SK-N-SH treated with all-trans-retinoic acid at 6 μM for 48 hours (cell line): ENCODE data around the gene RBM6.

Experiments used
- ATAC-seq: fragments of 200-7000 bp; cut with Tn5 transposase; 3 replicates; pipeline ENCODE4 v1.9.1; 2020; ENCODE audit warnings: mild to moderate bottlenecking, moderate library complexity
- ARNTL ChIP-seq: fragments of 450-650 bp; formaldehyde crosslinking; IDR thresholded peaks from 2 replicates; pipeline ENCODE4 v1.5.0; 2020; ENCODE audit warnings: low read depth, mild to moderate bottlenecking, moderate library complexity, borderline replicate concordance
- BACH2 ChIP-seq: fragments of 250-450 bp; sonication (Bioruptor Pico); IDR thresholded peaks from 2 replicates; pipeline ENCODE4 v1.9.0; 2021; ENCODE audit warnings: mild to moderate bottlenecking, borderline replicate concordance
- CREB5 ChIP-seq: fragments of 250-450 bp; sonication (Bioruptor Pico); IDR thresholded peaks from 2 replicates; pipeline ENCODE4 v1.5.1; 2020; ENCODE audit warnings: low read depth, mild to moderate bottlenecking, moderate library complexity
- ESRRG ChIP-seq: fragments of 250-450 bp; sonication (Bioruptor Pico); IDR thresholded peaks from 2 replicates; pipeline ENCODE4 v1.6.1; 2021; ENCODE audit warnings: mild to moderate bottlenecking
- GLIS3 ChIP-seq: fragments of 250-450 bp; sonication (Bioruptor Pico); IDR thresholded peaks from 2 replicates; pipeline ENCODE4 v1.5.0; 2020; ENCODE audit warnings: mild to moderate bottlenecking, moderate library complexity
- ISL1 ChIP-seq: fragments of 250-450 bp; sonication (Bioruptor Pico); IDR thresholded peaks from 2 replicates; pipeline ENCODE4 v2.1.2; 2022; ENCODE audit warnings: mild to moderate bottlenecking, moderate library complexity
- POU6F1 ChIP-seq: fragments of 250-450 bp; sonication (Bioruptor Pico); IDR thresholded peaks from 2 replicates; pipeline ENCODE4 v1.8.0; 2021; ENCODE audit warnings: low read depth, mild to moderate bottlenecking, moderate library complexity, borderline replicate concordance
- PPARA ChIP-seq: fragments of 250-450 bp; sonication (Bioruptor Pico); IDR thresholded peaks from 2 replicates; pipeline ENCODE4 v1.5.0; 2020; ENCODE audit warnings: mild to moderate bottlenecking, borderline replicate concordance
- RARB ChIP-seq: fragments of 250-450 bp; sonication (Bioruptor Pico); IDR thresholded peaks from 2 replicates; pipeline ENCODE4 v1.8.0; 2021; ENCODE audit warnings: mild to moderate bottlenecking, moderate library complexity
- SNAI2 ChIP-seq: fragments of 250-450 bp; sonication (Bioruptor Pico); IDR thresholded peaks from 2 replicates; pipeline ENCODE4 v1.5.0; 2020; ENCODE audit warnings: mild to moderate bottlenecking, moderate library complexity
- TOX ChIP-seq: fragments of 250-450 bp; sonication (Bioruptor Pico); IDR thresholded peaks from 2 replicates; pipeline ENCODE4 v1.8.0; 2021; ENCODE audit warnings: mild to moderate bottlenecking, moderate library complexity, borderline replicate concordance
- ZC3H10 ChIP-seq: fragments of 250-450 bp; sonication (Bioruptor Pico); IDR thresholded peaks from 2 replicates; pipeline ENCODE4 v1.5.1; 2021; ENCODE audit warnings: mild to moderate bottlenecking, moderate library complexity
- ZFP3 ChIP-seq: fragments of 250-450 bp; sonication (Bioruptor Pico); IDR thresholded peaks from 2 replicates; pipeline ENCODE4 v1.5.0; 2020; ENCODE audit warnings: mild to moderate bottlenecking, moderate library complexity
- ZFP30 ChIP-seq: fragments of 450-650 bp; formaldehyde crosslinking; IDR thresholded peaks from 2 replicates; pipeline ENCODE4 v1.5.0; 2022; ENCODE audit warnings: mild to moderate bottlenecking, moderate library complexity
- ZNF565 ChIP-seq: fragments of 450-650 bp; formaldehyde crosslinking; conservative IDR thresholded peaks from 2 replicates; pipeline ENCODE4 v1.5.0; 2020; ENCODE audit warnings: low read depth, mild to moderate bottlenecking, moderate library complexity
- ZNF8 ChIP-seq: fragments of 450-650 bp; formaldehyde crosslinking; IDR thresholded peaks from 2 replicates; pipeline ENCODE4 v1.5.0; 2020; ENCODE audit warnings: mild to moderate bottlenecking, moderate library complexity
- TF ChIP-seq, protein P1 (sequence below): fragments of 250-450 bp; sonication (Bioruptor Pico); IDR thresholded peaks from 2 replicates; pipeline ENCODE4 v1.5.0; 2020; ENCODE audit warnings: mild to moderate bottlenecking, moderate library complexity
- TF ChIP-seq, protein P2 (sequence below): fragments of 250-450 bp; sonication (Bioruptor Pico); IDR thresholded peaks from 2 replicates; pipeline ENCODE4 v1.8.0; 2020; ENCODE audit warnings: mild to moderate bottlenecking, moderate library complexity, borderline replicate concordance
- TF ChIP-seq, protein P3 (sequence below): fragments of 250-450 bp; sonication (Bioruptor Pico); IDR thresholded peaks from 2 replicates; pipeline ENCODE4 v1.5.1; 2021; ENCODE audit warnings: mild to moderate bottlenecking, moderate library complexity

RBM6 gene

GRCh38 chr3:49908373-49909199 lies 31.4 kb upstream of the RBM6 start (continued):
- TF ChIP-seq ZNF565 (CRISPR knock-in tag) = no peak
- no peak for TF ChIP-seq GLIS3 (CRISPR knock-in tag)
- no peak for TF ChIP-seq ZC3H10 (CRISPR knock-in tag)
- TF ChIP-seq ISL1 = no peak
- TF ChIP-seq POU6F1 (CRISPR knock-in tag) = no peak
- no peak for TF ChIP-seq ZNF8 (CRISPR knock-in tag)
- no peak for TF ChIP-seq RARB (CRISPR knock-in tag)
- TF ChIP-seq ARNTL = no peak

DNA sequence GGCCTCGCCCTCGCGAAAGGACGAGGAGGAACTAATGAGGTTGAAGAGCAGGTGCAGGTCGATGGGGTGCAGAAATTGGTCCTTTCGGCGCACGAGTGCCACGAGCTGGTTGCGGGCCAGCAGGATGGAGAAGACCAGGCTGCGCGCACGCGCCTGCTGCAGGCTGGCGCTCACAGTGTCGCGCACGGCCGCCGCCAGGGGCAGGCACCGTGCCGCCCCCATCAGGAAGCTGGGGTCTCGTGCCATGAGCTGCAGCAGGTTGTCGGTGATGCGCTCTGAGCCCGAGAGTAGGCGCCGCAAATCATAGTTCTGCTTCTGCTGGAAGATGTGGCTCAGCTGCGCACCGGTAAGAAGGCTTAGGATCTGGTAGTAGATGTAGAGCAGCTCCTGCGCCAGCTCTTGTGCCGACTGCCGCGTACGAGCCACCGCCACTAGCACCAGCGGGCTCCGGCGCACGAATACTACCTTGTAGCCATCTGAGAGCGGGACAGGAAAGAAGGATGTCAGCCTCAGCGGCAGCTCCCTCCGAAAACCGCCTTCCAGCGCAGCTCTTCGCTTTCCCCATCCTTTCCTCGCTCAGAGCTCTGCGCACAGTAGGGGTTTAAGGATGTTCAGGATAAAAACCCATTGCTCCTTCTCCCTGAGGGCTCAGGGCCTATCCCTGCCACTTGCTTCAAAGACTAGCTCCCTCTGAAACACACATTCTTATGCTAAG lies 29.4 kb upstream of the RBM6 start:
- no peak for TF ChIP-seq CREB5 (CRISPR knock-in tag)
- no peak for TF ChIP-seq ZFP3 (CRISPR knock-in tag)
- TF ChIP-seq ZFP30 = no peak
- TF ChIP-seq ARNTL = no peak
- TF ChIP-seq, protein P1, sequence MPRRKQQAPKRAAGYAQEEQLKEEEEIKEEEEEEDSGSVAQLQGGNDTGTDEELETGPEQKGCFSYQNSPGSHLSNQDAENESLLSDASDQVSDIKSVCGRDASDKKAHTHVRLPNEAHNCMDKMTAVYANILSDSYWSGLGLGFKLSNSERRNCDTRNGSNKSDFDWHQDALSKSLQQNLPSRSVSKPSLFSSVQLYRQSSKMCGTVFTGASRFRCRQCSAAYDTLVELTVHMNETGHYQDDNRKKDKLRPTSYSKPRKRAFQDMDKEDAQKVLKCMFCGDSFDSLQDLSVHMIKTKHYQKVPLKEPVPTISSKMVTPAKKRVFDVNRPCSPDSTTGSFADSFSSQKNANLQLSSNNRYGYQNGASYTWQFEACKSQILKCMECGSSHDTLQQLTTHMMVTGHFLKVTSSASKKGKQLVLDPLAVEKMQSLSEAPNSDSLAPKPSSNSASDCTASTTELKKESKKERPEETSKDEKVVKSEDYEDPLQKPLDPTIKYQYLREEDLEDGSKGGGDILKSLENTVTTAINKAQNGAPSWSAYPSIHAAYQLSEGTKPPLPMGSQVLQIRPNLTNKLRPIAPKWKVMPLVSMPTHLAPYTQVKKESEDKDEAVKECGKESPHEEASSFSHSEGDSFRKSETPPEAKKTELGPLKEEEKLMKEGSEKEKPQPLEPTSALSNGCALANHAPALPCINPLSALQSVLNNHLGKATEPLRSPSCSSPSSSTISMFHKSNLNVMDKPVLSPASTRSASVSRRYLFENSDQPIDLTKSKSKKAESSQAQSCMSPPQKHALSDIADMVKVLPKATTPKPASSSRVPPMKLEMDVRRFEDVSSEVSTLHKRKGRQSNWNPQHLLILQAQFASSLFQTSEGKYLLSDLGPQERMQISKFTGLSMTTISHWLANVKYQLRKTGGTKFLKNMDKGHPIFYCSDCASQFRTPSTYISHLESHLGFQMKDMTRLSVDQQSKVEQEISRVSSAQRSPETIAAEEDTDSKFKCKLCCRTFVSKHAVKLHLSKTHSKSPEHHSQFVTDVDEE (CRISPR knock-in tag) = no peak
- no peak for TF ChIP-seq ZNF565 (CRISPR knock-in tag)
- TF ChIP-seq TOX (CRISPR knock-in tag) = no peak
- TF ChIP-seq PPARA = no peak
- no peak for TF ChIP-seq ESRRG
- no peak for TF ChIP-seq GLIS3 (CRISPR knock-in tag)
- no peak for TF ChIP-seq SNAI2 (CRISPR knock-in tag)
- no peak for TF ChIP-seq POU6F1 (CRISPR knock-in tag)
- TF ChIP-seq ISL1 = no peak
- TF ChIP-seq, protein P2, sequence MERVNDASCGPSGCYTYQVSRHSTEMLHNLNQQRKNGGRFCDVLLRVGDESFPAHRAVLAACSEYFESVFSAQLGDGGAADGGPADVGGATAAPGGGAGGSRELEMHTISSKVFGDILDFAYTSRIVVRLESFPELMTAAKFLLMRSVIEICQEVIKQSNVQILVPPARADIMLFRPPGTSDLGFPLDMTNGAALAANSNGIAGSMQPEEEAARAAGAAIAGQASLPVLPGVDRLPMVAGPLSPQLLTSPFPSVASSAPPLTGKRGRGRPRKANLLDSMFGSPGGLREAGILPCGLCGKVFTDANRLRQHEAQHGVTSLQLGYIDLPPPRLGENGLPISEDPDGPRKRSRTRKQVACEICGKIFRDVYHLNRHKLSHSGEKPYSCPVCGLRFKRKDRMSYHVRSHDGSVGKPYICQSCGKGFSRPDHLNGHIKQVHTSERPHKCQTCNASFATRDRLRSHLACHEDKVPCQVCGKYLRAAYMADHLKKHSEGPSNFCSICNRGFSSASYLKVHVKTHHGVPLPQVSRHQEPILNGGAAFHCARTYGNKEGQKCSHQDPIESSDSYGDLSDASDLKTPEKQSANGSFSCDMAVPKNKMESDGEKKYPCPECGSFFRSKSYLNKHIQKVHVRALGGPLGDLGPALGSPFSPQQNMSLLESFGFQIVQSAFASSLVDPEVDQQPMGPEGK (CRISPR knock-in tag) = no peak
- no peak for TF ChIP-seq ZC3H10 (CRISPR knock-in tag)
- TF ChIP-seq ZNF8 (CRISPR knock-in tag) = no peak
- no peak for ATAC-seq

GRCh38 chr3:49911124-49911420 lies 28.9 kb upstream of the RBM6 start:
- ATAC-seq = no peak
- TF ChIP-seq ZC3H10 (CRISPR knock-in tag) (no peak), CREB5 (CRISPR knock-in tag) (no peak), SNAI2 (CRISPR knock-in tag) (no peak), POU6F1 (CRISPR knock-in tag) (no peak), RARB (CRISPR knock-in tag) (no peak), BACH2 (no peak)
- TF ChIP-seq, protein P3, sequence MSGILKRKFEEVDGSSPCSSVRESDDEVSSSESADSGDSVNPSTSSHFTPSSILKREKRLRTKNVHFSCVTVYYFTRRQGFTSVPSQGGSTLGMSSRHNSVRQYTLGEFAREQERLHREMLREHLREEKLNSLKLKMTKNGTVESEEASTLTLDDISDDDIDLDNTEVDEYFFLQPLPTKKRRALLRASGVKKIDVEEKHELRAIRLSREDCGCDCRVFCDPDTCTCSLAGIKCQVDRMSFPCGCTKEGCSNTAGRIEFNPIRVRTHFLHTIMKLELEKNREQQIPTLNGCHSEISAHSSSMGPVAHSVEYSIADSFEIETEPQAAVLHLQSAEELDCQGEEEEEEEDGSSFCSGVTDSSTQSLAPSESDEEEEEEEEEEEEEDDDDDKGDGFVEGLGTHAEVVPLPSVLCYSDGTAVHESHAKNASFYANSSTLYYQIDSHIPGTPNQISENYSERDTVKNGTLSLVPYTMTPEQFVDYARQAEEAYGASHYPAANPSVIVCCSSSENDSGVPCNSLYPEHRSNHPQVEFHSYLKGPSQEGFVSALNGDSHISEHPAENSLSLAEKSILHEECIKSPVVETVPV (CRISPR knock-in tag) = no peak
- TF ChIP-seq, protein P2 (CRISPR knock-in tag) = no peak
